HepG2 (cell line): ENCODE measurements around the gene COMP. TPM values are rescaled to one million over a fixed set of nuclear protein-coding genes. Genes with fewer than 3 reads are reported as not detected.

ENCODE experiments used
- CREB1 ChIP-seq, 2 experiments: fragments of 450-650 bp in 1 of 2; IDR thresholded peaks; 2 replicates each; pipeline ENCODE4 v1.6.1; 2016 to 2017; ENCODE audit warnings: control low read depth in 1 of 2, mild to moderate bottlenecking in 1 of 2, missing compliant biosample characterization in 1 of 2, missing genetic modification characterization in 1 of 2
- DPF2 ChIP-seq: sonication (generic); formaldehyde crosslinking; IDR thresholded peaks from 2 replicates; pipeline ENCODE4 v1.4.0; 2020; ENCODE audit warnings: mild to moderate bottlenecking, low read depth, missing genetic modification reagents, borderline replicate concordance
- EED ChIP-seq: sonication (generic); formaldehyde crosslinking; IDR thresholded peaks from 2 replicates; pipeline ENCODE4 v1.5.0; 2020; ENCODE audit warnings: mild to moderate bottlenecking, missing genetic modification reagents
- ELF4 ChIP-seq: sonication (generic); formaldehyde crosslinking; IDR thresholded peaks from 2 replicates; pipeline ENCODE4 v1.5.0; 2020; ENCODE audit warnings: missing genetic modification reagents, mild to moderate bottlenecking, moderate library complexity, borderline replicate concordance
- GMEB2 ChIP-seq: IDR thresholded peaks from 2 replicates; pipeline ENCODE4 v1.6.1; 2016; ENCODE audit warnings: missing biosample characterization, missing genetic modification reagents, low read depth
- HDAC6 ChIP-seq: fragments of 200-600 bp; sonication (generic); IDR thresholded peaks from 2 replicates; pipeline ENCODE4 v1.7.0; 2017; ENCODE audit warnings: mild to moderate bottlenecking, antibody characterized with exemption, low read length, low read depth
- HNRNPK ChIP-seq: fragments of 200-400 bp; formaldehyde crosslinking; IDR thresholded peaks from 2 replicates; pipeline ENCODE4 v1.6.1; 2018; ENCODE audit warnings: low read length, low read depth, moderate library complexity, mild to moderate bottlenecking; ENCODE audit not compliant: poor library complexity, severe bottlenecking
- HOXA7 ChIP-seq: sonication (generic); formaldehyde crosslinking; IDR thresholded peaks from 2 replicates; pipeline ENCODE4 v1.8.1; 2022; ENCODE audit warnings: mild to moderate bottlenecking, missing genetic modification reagents, moderate library complexity
- MAFG ChIP-seq: sonication (generic); formaldehyde crosslinking; IDR thresholded peaks from 2 replicates; pipeline ENCODE4 v1.5.1; 2020; ENCODE audit warnings: mild to moderate bottlenecking, missing genetic modification reagents
- MXD4 ChIP-seq: IDR thresholded peaks from 2 replicates; pipeline ENCODE4 v1.6.1; 2016; ENCODE audit warnings: mild to moderate bottlenecking, missing biosample characterization, missing genetic modification reagents
- PAWR ChIP-seq: sonication (generic); formaldehyde crosslinking; IDR thresholded peaks from 2 replicates; pipeline ENCODE4 v1.4.0; 2020; ENCODE audit warnings: missing genetic modification reagents, mild to moderate bottlenecking, borderline replicate concordance
- RNF2 ChIP-seq: fragments of 450-650 bp; conservative IDR thresholded peaks from 2 replicates; pipeline ENCODE4 v1.6.1; 2016; ENCODE audit warnings: low read depth
- SNAPC2 ChIP-seq: sonication (generic); formaldehyde crosslinking; IDR thresholded peaks from 2 replicates; pipeline ENCODE4 v1.8.1; 2022; ENCODE audit warnings: mild to moderate bottlenecking, missing genetic modification reagents
- TOE1 ChIP-seq: sonication (generic); formaldehyde crosslinking; IDR thresholded peaks from 2 replicates; pipeline ENCODE4 v1.4.0; 2020; ENCODE audit warnings: mild to moderate bottlenecking, missing genetic modification reagents
- ZBTB20 ChIP-seq: sonication (generic); formaldehyde crosslinking; IDR thresholded peaks from 2 replicates; pipeline ENCODE4 v1.8.1; 2023; ENCODE audit warnings: missing genetic modification reagents, low read depth, mild to moderate bottlenecking, borderline replicate concordance
- ZFP36 ChIP-seq: fragments of 150-350 bp; IDR thresholded peaks from 2 replicates; pipeline ENCODE4 v1.6.1; 2018; ENCODE audit warnings: borderline replicate concordance, low read length, low read depth; ENCODE audit not compliant: partially characterized antibody
- ZFP36L1 ChIP-seq: sonication (generic); formaldehyde crosslinking; IDR thresholded peaks from 2 replicates; pipeline ENCODE4 v1.8.0; 2022; ENCODE audit warnings: mild to moderate bottlenecking, missing genetic modification reagents, moderate library complexity
- ZNF235 ChIP-seq: sonication (generic); formaldehyde crosslinking; IDR thresholded peaks from 2 replicates; pipeline ENCODE4 v1.8.1; 2023; ENCODE audit warnings: mild to moderate bottlenecking, missing genetic modification reagents, borderline replicate concordance
- ZNF382 ChIP-seq: sonication (generic); formaldehyde crosslinking; IDR thresholded peaks from 2 replicates; pipeline ENCODE4 v1.5.0; 2020; ENCODE audit warnings: missing genetic modification reagents, mild to moderate bottlenecking, borderline replicate concordance
- ZNF562 ChIP-seq: sonication (generic); formaldehyde crosslinking; IDR thresholded peaks from 2 replicates; pipeline ENCODE4 v1.8.0; 2022; ENCODE audit warnings: missing genetic modification reagents, borderline replicate concordance
- ZNF75D ChIP-seq: sonication (generic); formaldehyde crosslinking; IDR thresholded peaks from 2 replicates; pipeline ENCODE4 v1.8.1; 2023; ENCODE audit warnings: missing genetic modification reagents, mild to moderate bottlenecking, borderline replicate concordance
- polyA plus RNA-seq, 8 experiments: library from polyadenylated mRNA; depleted of rRNA in 3 of 8; stranded (reverse) in 7 of 8; unstranded in 1 of 8; fragments of >200 nt; fragmentation: Illumina TruSeq in 4 of 8; extraction: Trizol in 4 of 8; gene quantifications; 2 replicates each; pipeline versions ENCODE4 v1.2.1 to v1.2.3, GENCODE V29; 2011 to 2016; ENCODE audit warnings: low read depth in 4 of 8, missing spikeins in 1 of 8, mixed read lengths in 1 of 8; ENCODE audit not compliant: insufficient read depth in 1 of 8
- total RNA-seq, 5 experiments: library from RNA; depleted of rRNA; stranded (reverse); fragments of >200 nt; fragmentation: Illumina TruSeq; extraction: Trizol; gene quantifications; 2 replicates each; pipeline ENCODE4 v1.2.3, GENCODE V29; 2016; ENCODE audit warnings: low read depth in 1 of 5
- TF ChIP-seq, protein P1 (sequence below), 2 experiments: IDR thresholded peaks; 2 replicates each; pipeline ENCODE4 v1.6.1; 2011 to 2012; ENCODE audit warnings: low read length in 2 of 2, borderline replicate concordance in 1 of 2, low read depth in 1 of 2, mild to moderate bottlenecking in 1 of 2, moderate library complexity in 1 of 2
- TF ChIP-seq, protein P2 (sequence below): IDR thresholded peaks from 2 replicates; pipeline ENCODE4 v1.6.1; 2012; ENCODE audit warnings: inconsistent platforms

The COMP gene
- total and polyA plus RNA-seq, 2 of the 13 experiments (the other 11 are each of a cell fraction or from before 2014, with no cell fraction given), result 0.04 to 0.13 TPM

DNA sequence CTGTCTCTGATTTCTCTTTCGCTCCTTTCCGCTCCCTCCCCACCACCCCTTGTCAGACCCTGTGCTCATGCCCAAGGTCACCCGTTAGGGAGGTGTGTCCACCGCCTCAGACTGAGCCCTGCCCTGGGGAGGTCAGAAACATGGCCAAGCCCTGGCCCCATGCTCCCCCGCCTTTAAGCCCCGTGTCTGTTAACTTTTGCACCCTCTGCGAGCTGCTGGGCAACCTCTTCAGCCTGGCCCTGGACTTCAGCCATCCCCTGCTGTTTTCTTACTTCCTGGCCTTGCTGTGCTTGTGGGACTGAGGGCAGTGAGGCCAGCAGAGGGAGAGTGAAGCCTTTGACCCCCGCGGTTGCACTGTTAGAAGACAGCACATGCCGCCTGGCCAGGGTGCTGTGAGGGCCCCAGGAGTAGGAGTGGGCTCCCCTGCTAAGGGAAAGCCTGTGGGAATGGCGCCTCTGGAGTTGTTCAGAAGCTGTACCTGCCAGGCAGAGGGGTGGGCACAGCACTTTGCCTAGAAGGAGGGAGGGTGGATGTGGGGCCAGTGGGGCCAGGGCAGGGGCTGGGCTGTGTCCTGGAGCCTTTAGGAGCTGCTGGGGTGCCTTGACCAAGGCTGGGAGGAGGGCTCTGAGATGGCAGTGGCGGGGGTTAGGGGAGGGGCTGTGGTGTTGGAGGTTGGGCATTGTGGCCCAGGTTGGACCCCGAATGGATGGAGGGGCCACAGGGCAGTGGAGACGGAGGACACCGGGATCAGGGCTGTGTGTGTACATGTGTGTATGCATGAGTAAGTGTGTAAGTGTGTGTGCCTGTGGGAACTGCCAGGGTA lies 48.6 kb upstream of the COMP start (continued):
- TF ChIP-seq ELF4 (CRISPR knock-in tag) (no peak), ZFP36 (no peak), GMEB2 (CRISPR knock-in tag) (no peak), ZNF75D (CRISPR knock-in tag) (no peak), ZFP36L1 (CRISPR knock-in tag) (peak; percentile 88; the same call in 1 of the 2 replicates), HNRNPK (no peak), HDAC6 (no peak), ZNF382 (CRISPR knock-in tag) (no peak), RNF2 (0 out of 2 replicates have a peak, but pooled peaks have one; percentile 33), DPF2 (peak; percentile 93), MXD4 (CRISPR knock-in tag) (peak; percentile 91), HOXA7 (no peak), MAFG (CRISPR knock-in tag) (no peak), PAWR (no peak), SNAPC2 (peak; percentile 66; the same call in 1 of the 2 replicates), CREB1 (IDR thresholded peaks at IDR 0.05) (no peak), CREB1 (CRISPR knock-in tag; IDR thresholded peaks at IDR 0.05) (no peak), ZNF235 (CRISPR knock-in tag) (no peak), ZNF562 (CRISPR knock-in tag) (no peak), ZBTB20 (CRISPR knock-in tag) (peak; percentile 58; the same call in 1 of the 2 replicates), EED (CRISPR knock-in tag) (no peak; the same call in 1 of the 2 replicates), TOE1 (CRISPR knock-in tag) (no peak)
- TF ChIP-seq, protein P1, sequence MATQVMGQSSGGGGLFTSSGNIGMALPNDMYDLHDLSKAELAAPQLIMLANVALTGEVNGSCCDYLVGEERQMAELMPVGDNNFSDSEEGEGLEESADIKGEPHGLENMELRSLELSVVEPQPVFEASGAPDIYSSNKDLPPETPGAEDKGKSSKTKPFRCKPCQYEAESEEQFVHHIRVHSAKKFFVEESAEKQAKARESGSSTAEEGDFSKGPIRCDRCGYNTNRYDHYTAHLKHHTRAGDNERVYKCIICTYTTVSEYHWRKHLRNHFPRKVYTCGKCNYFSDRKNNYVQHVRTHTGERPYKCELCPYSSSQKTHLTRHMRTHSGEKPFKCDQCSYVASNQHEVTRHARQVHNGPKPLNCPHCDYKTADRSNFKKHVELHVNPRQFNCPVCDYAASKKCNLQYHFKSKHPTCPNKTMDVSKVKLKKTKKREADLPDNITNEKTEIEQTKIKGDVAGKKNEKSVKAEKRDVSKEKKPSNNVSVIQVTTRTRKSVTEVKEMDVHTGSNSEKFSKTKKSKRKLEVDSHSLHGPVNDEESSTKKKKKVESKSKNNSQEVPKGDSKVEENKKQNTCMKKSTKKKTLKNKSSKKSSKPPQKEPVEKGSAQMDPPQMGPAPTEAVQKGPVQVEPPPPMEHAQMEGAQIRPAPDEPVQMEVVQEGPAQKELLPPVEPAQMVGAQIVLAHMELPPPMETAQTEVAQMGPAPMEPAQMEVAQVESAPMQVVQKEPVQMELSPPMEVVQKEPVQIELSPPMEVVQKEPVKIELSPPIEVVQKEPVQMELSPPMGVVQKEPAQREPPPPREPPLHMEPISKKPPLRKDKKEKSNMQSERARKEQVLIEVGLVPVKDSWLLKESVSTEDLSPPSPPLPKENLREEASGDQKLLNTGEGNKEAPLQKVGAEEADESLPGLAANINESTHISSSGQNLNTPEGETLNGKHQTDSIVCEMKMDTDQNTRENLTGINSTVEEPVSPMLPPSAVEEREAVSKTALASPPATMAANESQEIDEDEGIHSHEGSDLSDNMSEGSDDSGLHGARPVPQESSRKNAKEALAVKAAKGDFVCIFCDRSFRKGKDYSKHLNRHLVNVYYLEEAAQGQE (IDR thresholded peaks at IDR 0.05; ENCODE audit: borderline replicate concordance in 1 of 2, low read depth in 1 of 2, low read length in 2 of 2), result 0 out of 4 replicates have a peak, but pooled peaks of 1 of the 2 experiments have one; percentile 29
- TF ChIP-seq, protein P2, sequence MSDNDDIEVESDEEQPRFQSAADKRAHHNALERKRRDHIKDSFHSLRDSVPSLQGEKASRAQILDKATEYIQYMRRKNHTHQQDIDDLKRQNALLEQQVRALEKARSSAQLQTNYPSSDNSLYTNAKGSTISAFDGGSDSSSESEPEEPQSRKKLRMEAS, result peak; percentile 96
